LNCaP clone FGC (cell line): Measurements from ENCODE around the gene MIPOL1.

ENCODE experiments used
- DNase-seq: peaks from one replicate; pipeline ENCODE4 v3.0.0-alpha.2; 2011; ENCODE audit warnings: low read depth
- H3K4me3 ChIP-seq: 2 replicates; pipeline ENCODE4 v1.5.1; 2011; ENCODE audit warnings: mild to moderate bottlenecking, low read depth, low read length, control low read depth
- TF ChIP-seq, protein P1 (sequence below): IDR thresholded peaks from 2 replicates; pipeline ENCODE4 v1.5.1; 2012; ENCODE audit warnings: mild to moderate bottlenecking; ENCODE audit not compliant: control insufficient read depth, insufficient read depth; ENCODE audit errors: extremely low read depth

The MIPOL1 gene

DNA sequence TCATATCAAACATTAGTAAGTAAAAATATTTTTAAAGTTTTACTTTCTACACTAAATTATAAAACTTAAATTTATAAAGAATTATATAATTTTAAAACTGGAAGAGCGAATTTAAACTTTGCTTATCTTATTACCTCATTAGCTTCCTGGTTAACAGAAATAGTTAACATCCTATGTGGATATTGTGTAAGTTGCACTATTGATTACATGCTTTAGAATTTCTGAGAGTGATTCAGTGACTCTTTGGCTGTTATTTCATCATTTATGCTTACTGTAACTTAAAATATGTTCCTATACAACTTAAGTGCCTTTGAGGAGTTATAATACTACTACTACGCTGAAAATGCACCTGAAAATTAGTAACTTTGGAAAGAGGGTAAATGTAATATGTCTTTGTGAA, 295.9 kb downstream of the MIPOL1 start:
- H3K4me3 ChIP-seq = no peak overlapping the region
- TF ChIP-seq, protein P1, sequence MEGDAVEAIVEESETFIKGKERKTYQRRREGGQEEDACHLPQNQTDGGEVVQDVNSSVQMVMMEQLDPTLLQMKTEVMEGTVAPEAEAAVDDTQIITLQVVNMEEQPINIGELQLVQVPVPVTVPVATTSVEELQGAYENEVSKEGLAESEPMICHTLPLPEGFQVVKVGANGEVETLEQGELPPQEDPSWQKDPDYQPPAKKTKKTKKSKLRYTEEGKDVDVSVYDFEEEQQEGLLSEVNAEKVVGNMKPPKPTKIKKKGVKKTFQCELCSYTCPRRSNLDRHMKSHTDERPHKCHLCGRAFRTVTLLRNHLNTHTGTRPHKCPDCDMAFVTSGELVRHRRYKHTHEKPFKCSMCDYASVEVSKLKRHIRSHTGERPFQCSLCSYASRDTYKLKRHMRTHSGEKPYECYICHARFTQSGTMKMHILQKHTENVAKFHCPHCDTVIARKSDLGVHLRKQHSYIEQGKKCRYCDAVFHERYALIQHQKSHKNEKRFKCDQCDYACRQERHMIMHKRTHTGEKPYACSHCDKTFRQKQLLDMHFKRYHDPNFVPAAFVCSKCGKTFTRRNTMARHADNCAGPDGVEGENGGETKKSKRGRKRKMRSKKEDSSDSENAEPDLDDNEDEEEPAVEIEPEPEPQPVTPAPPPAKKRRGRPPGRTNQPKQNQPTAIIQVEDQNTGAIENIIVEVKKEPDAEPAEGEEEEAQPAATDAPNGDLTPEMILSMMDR = no peak

DNA sequence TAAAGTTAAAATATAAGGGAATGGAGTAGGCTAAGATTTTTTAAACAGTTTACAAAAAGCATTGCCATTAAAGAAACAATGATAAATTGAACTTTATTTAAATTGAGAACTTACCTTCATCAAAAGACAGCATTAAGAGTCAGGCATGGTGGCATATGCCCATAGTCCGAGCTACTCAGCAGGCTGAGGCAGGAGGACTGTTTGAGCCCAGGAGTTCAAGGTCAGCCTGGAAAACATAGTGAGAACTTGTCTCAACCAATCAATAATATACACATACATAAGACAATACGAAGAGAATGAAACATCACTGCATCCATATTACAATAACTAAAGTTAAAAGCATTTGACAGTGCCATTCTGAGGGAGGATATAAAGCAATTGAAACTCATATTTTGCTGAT, 299.7 kb downstream of the MIPOL1 start:
- no peak overlapping the region for H3K4me3 ChIP-seq
- TF ChIP-seq, protein P1 = no peak
- no peak for DNase-seq

More for the DNA sequence above, 295.9 kb downstream of the MIPOL1 start:
- no peak for DNase-seq

DNA sequence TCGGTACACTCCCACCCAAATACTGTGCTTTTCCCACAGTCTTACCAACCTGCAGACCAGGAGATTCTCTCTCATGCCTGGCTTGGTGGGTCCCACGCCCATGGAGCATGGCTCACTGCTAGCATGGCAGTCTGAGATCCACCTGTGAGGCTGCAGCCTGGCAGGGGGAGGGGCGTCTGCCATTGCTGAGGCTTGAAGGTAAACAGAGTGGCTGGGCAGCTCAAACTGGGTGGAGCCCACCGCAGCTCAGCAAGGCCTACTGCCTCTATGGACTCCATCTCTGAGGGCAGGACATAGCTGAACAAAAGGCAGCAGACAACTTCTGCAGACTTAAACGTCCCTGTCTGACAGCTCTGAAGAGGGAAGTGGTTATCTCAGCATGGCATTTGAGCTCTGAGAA, 304.1 kb downstream of the MIPOL1 start:
- H3K4me3 ChIP-seq = no peak overlapping the region
- TF ChIP-seq, protein P1 = no peak
- DNase-seq = no peak

DNA sequence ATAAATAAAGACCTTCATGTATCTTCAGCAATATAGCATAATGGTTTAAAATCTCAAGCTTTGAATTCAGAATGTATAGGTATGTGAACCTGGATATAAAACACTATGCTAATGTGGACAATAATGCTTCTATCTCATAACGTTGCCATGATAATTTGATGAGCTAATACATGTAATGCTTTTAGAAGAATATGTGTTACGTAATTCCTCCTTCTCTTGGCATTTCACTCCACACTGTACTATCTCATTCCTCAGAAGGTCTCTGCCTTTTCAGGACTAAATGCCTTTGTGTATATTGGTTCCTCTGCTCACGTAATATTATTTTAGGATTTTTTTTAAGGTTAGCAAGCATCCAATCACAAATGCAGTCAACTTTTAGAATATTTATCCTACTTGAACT, 310.8 kb downstream of the MIPOL1 start:
- H3K4me3 ChIP-seq = no peak overlapping the region
- TF ChIP-seq, protein P1 = no peak
- no peak for DNase-seq

DNA sequence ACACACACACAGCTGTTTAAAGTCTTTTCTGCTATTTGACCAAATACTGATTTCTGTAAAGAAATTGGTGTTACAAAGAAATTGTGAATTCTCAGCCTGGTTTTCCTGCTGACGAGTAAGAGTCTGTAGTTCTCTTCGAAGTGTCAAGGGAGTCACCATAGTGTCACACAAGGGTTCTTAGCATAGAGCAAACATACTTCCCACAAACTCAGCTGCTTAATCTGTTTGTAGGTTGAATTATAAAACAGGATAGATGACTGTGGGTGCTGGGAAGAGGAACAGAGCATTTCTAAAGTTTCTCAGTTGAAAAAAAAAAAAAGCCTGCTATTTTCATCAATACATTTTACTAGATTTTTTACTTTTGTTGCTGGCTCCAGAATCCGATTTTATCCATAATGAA, 314.4 kb downstream of the MIPOL1 start:
- no peak overlapping the region for H3K4me3 ChIP-seq
- TF ChIP-seq, protein P1 = no peak
- no peak for DNase-seq

DNA sequence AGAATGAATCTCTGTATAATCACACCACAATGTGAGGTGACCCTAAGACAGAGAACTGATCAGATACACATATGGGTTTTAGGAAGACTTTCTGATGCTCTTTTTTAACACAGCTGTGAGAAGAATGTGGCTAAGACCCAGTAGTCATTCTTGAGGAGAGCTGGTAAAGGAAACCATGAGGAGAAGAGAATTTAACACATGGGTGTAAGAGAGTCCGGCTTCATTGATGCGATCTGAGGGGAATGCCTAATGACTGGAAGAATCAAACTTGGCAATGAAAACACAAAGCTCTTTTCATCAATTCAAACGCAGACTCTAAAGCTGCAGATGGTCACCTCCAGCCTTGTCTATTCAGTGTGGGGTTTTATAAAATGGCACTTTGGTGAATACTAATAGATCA, 318.0 kb downstream of the MIPOL1 start:
- no peak overlapping the region for H3K4me3 ChIP-seq
- TF ChIP-seq, protein P1 = no peak
- DNase-seq = no peak

DNA sequence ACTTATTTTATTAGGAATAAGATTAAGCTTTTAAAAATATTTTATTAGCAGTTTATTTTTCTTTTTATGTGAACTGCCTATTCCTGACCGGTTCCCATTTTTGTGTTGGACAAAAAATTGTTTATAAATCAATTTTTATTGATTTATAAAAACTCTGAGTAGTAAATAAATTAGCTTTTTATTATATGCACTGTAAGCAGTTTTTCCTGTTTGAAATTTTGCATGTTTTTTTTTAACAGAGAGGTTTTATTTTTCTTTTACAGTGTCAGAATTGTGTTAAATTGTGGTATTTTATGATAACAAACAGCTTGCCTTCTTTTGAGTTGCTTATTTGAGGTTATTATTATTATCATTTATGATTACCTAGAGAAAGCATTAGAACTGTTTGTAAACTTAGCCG, 329.3 kb downstream of the MIPOL1 start:
- no peak for DNase-seq
- TF ChIP-seq, protein P1 = no peak
- no peak overlapping the region for H3K4me3 ChIP-seq
